ENCODE measurements around the gene TMEM114. TPM values are rescaled to one million over a fixed set of nuclear protein-coding genes. Genes with fewer than 3 reads are reported as not detected.

The TMEM114 gene
- total RNA-seq, result not detected in 2 replicates

DNA sequence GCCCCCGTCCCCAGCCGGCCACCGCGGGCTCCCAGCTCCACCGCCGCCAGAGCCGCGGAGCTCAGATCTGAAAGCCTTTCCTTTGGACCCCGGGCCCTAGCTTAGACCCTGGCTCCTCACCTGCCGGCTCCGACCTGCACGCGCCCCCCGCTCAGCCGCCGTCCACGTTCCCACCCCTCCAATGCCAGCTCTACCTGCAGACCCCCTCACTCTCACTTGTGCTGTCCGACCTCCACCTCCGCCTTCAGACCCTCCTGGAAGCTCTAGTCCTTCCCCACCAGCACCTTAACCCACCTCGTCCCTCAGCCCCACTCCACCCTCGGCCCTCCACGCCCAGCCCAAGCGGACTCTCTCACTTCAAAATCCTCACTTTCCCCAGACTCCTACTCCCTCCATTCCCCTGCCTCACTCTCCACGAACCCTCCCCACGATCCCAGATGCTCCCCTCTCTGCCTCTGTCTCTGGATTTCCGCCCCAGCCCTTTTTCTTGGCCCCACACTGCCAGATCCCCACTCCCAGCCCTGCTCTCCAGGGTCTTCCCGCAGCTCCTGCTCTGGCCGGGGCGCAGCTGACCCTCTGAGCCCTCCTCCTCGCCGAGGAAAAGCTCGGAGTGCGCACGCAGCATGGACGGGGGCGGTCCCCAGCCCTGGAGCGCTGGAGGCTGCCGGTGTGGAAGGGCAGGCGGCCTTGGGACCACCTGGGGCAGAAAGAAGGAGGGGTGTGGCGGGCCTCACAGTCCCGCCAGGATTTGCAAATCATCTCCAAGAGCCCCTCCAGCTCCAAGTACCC is at the start of gene TMEM114:
Gene TMEM114, minus strand, starts transcription at position 612 of the 789 bp plus-strand sequence. CDS start 673 bp downstream, outside the sequence.
- no peak for DNase-seq (ENCODE audit: low read depth)

- no peak for DNase-seq (ENCODE audit: low read depth)
Measured at GRCh38 chr16:8639694-8640093, 49.4 kb upstream of the TMEM114 start.

GRCh38 chr16:8634991-8635736 is 44.9 kb upstream of the TMEM114 start:
- DNase-seq (ENCODE audit: low read depth), result no peak

GRCh38 chr16:8632675-8633182 is 42.4 kb upstream of the TMEM114 start:
- DNase-seq (ENCODE audit: low read depth), result no peak

DNA sequence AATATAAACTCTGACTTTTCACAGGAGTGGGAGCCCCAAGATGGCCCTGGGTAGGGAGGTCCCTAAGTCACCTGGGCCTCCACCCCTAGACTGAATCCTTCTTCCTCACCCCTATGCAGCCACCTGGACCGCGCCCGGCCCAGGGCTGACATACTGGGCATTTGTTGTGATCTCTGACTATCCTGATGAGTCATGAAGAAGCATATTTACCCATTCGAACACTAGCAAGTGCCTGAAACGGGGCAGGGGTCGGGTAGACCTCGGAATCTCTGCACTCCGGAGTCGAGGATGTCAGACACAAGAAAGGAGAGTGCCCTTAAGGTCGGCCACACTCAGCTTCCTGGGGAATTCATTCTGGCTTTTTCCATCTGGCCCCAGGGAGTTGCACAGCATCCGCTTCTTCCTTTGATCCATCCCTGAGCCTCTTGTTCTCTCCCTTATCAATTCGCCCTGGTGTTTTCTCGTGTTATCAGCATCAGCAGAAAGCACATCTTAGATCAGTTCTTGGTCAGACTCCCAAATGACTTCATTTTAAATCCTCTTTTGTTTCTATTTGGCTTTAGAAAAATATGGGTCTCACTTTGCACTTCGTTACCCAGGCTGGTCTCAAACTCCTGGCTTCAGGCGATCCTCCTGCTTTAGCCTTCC is 41.6 kb upstream of the TMEM114 start:
- DNase-seq (ENCODE audit: low read depth), result no peak

DNA sequence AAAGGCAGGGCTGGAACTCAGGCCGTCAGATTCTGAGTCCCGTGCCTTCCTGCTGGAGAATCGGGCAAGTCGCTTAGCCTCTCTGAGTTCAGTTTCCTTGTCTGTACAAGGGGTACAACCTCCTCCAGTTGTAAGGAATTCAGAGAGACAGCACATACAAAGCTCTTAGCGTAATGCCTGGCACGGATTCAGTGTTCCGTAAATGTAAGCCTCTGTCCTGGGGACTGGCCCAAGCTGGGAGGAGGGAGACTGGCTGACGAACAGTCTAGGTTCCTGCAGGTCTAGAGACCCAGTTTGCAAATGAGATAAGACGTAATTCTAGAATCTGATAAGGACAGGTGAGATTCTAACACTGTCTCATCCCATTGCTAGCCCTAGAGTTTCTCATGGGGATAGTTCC is 41.1 kb upstream of the TMEM114 start:
- no peak for DNase-seq (ENCODE audit: low read depth)

- no peak for DNase-seq (ENCODE audit: low read depth)
Measured at GRCh38 chr16:8630255-8630953, 40.1 kb upstream of the TMEM114 start.

DNA sequence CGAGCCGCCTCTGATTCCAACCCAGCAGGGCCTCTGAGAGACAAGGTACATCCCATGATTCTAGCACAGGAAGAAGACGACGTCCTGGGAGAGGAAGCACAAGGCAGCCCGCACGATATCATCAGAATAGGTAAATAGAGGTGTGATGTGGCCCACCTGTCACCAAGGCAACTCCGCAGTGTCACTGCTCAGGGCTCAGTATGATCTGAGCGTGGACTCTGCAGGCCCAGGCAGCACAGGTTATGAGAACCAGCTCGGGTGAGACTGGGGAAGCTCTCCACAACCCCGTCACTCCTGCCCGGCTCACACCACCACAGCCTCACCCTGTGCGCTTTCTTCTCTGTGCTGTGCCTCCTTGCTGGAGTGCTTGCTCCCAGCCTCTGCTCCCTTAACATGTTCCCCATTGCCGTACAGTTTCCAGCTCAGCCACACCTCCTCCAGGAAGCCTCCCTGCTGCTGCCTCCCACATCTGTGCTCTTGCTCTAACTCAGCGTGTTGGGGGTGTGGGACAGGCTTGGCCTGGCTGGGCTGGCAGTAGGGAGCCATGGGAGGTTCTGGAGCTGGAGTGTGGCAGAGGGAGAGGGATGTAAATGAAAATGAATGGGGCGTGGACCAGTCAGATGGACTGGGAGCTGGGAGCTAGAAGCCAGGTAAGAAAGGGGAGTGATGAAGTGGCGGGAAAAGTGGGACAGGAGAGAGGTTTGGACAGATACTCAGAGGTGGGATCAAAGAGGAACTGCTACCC is 38.8 kb upstream of the TMEM114 start:
- no peak for DNase-seq (ENCODE audit: low read depth)

GRCh38 chr16:8627456-8627855 is 37.1 kb upstream of the TMEM114 start:
- DNase-seq (ENCODE audit: low read depth), result no peak

GRCh38 chr16:8626946-8627345 is 36.6 kb upstream of the TMEM114 start:
- no peak for DNase-seq (ENCODE audit: low read depth)

DNA sequence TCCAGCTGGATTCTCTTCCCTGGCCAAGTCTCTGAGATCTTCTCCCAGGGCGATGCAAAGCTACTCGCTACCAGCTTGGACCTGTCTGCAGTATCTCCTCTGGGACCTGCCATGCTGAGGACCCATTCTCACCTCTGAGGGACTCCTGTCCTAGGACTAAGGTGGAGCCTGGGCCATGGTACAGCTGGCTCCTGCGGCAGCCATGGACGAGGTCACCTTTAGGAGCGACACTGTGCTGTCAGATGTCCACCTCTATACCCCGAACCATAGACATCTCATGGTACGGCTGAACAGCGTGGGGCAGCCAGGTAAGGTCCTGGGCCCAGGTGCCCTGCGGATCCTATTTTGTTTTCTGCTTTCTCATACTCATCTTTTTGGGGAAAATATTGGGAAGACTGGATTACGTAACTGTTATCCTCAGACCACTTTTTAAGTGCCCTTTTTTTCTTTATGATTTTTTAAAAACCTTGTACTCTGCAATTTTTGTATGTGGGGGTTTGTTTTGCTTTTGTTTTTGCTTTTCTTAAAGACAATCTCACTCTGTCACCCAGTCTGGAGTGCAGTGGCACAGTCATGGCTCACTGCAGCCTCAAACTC is 35.3 kb upstream of the TMEM114 start:
- DNase-seq (ENCODE audit: low read depth), result no peak

- DNase-seq (ENCODE audit: low read depth), result peak; percentile 32
Measured at GRCh38 chr16:8623634-8624033, 33.3 kb upstream of the TMEM114 start.

GRCh38 chr16:8622315-8622656 is 32.0 kb upstream of the TMEM114 start:
- DNase-seq (ENCODE audit: low read depth), result no peak

- peak; percentile 64 for DNase-seq (ENCODE audit: low read depth)
Measured at GRCh38 chr16:8621572-8622314, 31.4 kb upstream of the TMEM114 start, which contains the start of gene METTL22. Gene METTL22 (plus strand): TSS chr16:8621698. CDS start chr16:8625666, 3,968 bp downstream.

GRCh38 chr16:8621222-8621571 is 30.9 kb upstream of the TMEM114 start:
- peak; percentile 1 for DNase-seq (ENCODE audit: low read depth)

DNA sequence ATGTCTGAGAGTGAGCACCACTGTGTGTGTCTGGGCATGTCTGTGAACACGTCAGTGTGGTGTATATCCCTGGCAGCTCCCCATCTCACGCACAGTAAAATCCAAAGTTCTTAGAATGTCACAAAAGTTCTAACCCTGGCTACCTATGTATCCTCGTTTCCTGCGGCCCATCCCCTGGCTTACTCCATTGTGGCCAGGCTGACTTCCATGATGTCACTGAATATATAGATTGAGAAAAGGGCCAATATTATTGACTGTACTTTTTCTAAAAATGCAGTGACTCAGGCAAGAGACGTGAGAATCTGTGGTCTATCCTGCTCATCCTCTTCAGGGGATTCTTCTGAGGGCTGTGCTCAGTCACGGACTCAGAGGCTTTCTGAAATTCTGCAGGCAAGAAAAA is 30.2 kb upstream of the TMEM114 start:
- no peak for DNase-seq (ENCODE audit: low read depth)

DNA sequence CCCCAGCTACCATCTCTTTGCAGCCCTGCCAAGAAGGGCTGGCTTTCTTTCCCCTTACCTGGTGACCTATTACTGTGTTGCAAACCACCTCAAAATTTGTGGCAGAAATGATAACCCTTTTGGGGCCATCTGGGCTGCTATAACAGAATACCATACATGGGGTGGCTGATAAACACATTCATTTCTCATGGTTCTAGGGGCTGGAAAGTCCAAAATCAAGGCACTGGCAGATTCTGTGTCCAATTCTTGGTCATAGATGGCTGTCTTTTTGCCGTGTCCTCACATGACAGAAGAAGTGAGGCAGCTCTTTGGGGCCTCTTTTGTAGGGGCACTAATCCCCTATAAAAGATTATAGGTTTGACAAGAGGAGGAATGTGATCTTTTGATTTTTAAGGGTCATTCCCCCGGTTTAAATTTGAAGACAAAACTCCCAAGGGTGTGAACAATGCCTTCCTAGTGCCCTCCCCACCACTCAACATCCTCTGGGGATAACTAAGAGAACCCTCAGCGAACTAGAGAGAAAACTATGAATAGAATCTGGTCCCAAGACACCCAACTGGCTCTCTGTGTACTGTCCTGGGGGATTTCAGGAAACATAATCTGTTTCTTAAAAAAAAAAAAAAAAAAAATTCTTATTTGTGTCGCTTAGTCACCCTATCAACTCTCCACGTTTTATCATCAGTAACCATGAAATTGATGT is 29.5 kb upstream of the TMEM114 start:
- DNase-seq (ENCODE audit: low read depth), result no peak

DNA sequence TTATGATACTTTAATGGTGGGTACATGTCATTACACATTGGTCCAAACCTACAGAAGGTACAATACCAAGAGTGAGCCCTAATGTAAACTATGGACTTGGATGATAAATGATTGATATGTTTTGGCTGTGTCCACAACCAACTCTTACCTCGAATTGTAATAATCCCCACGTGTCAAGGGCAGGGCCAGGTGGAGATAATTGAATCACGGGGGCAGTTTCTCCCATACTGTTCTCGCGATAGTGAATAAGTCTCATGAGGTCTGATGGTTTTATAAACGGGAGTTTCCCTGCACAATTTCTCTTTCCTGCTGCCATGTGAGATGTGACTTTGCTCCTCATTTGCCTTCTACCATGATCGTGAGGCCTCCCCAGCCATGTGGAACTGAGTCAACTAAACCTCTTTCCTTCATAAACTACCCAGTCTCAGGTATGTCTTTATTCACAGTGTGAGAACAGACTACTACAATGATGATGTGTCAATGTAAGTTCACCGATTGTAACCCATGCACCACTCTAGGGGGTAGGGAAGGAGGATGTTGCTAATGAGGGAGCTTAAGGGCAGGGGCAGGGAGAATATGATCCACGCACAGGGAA is 24.2 kb upstream of the TMEM114 start:
- peak; percentile 10 for DNase-seq (ENCODE audit: low read depth)
